Germinal center (tissue), 1 donor: ENCODE data around the gene SMC5.
A peak's percentile ranks its signal among the peaks of the same experiment; 100 is the strongest.
"Not testable (repeated sequence)": the region's sequence is repeated elsewhere in the genome, so short reads cannot be mapped to it uniquely, and the experiment has no call there.

Experiments
- DNase-seq: peaks from one replicate; pipeline ENCODE4 v3.0.0; 2012; ENCODE audit warnings: mixed read lengths, low spot score

Gene SMC5

GRCh38 chr9:70367305-70367930 is 108.6 kb downstream of the SMC5 start:
- DNase-seq: no peak

GRCh38 chr9:70374962-70375618 is 116.3 kb downstream of the SMC5 start:
- DNase-seq: no peak

- DNase-seq: no peak
Observed at GRCh38 chr9:70382046-70382708, 123.4 kb downstream of the SMC5 start.

- no peak for DNase-seq
Observed at GRCh38 chr9:70382709-70383605, 124.2 kb downstream of the SMC5 start.

- no peak for DNase-seq
Observed at GRCh38 chr9:70385426-70385825, 126.6 kb downstream of the SMC5 start.

GRCh38 chr9:70387663-70388062 is 128.9 kb downstream of the SMC5 start:
- DNase-seq: no peak

GRCh38 chr9:70389188-70389587 is 130.4 kb downstream of the SMC5 start:
- no peak for DNase-seq

GRCh38 chr9:70389621-70390266 is 131.0 kb downstream of the SMC5 start:
- DNase-seq: no peak

GRCh38 chr9:70390933-70391341 is 132.2 kb downstream of the SMC5 start:
- no peak for DNase-seq

- DNase-seq: no peak
Observed at GRCh38 chr9:70392189-70392588, 133.4 kb downstream of the SMC5 start.

GRCh38 chr9:70392850-70393249 is 134.1 kb downstream of the SMC5 start:
- no peak for DNase-seq

GRCh38 chr9:70395652-70396051 is 136.9 kb downstream of the SMC5 start:
- DNase-seq: no peak

- peak; percentile 50 for DNase-seq
Observed at GRCh38 chr9:70398145-70398556, 139.4 kb downstream of the SMC5 start.

- DNase-seq: no peak
Observed at GRCh38 chr9:70399141-70399540, 140.4 kb downstream of the SMC5 start.

GRCh38 chr9:70400107-70400892 is 141.5 kb downstream of the SMC5 start:
- DNase-seq: no peak

GRCh38 chr9:70401241-70401640 is 142.5 kb downstream of the SMC5 start:
- DNase-seq: not testable (repeated sequence)

- no peak for DNase-seq
Observed at GRCh38 chr9:70402213-70402612, 143.4 kb downstream of the SMC5 start.

GRCh38 chr9:70403166-70403565 is 144.4 kb downstream of the SMC5 start:
- DNase-seq: no peak

- DNase-seq: no peak
Observed at GRCh38 chr9:70403618-70404025, 144.8 kb downstream of the SMC5 start.

GRCh38 chr9:70404261-70404660 is 145.5 kb downstream of the SMC5 start:
- no peak for DNase-seq
